Measurements from ENCODE around the gene LINC01488. TPM values are rescaled to one million over a fixed set of nuclear protein-coding genes. Genes with fewer than 3 reads are reported as not detected.
A peak's percentile ranks its signal among the peaks of the same experiment; 100 is the strongest.

The LINC01488 gene
- total RNA-seq, 1 donor from 2014 or later, result 1.3 TPM

DNA sequence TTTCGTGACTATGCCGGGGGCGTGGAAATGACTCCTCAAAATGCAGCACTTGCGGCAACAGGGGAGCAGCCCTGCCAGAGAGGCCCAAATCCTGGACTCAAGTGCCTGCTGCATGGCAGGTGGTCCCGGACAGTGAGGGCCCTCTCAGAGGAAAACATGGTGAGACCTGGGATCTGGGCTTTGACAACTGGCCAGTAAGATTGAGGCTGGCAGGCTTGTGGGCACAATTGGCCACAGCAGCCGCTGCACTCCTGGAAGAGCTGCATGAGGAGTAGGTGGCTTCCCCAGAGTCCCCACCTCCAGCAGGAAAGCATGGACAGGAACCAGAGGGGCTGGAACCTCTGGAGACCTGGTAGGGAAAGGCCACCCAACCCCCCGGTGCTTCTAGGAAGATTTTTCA, 13.4 kb downstream of the LINC01488 start:
- no peak overlapping the region for H3K27ac Mint-ChIP-seq
- TF ChIP-seq, protein P1, sequence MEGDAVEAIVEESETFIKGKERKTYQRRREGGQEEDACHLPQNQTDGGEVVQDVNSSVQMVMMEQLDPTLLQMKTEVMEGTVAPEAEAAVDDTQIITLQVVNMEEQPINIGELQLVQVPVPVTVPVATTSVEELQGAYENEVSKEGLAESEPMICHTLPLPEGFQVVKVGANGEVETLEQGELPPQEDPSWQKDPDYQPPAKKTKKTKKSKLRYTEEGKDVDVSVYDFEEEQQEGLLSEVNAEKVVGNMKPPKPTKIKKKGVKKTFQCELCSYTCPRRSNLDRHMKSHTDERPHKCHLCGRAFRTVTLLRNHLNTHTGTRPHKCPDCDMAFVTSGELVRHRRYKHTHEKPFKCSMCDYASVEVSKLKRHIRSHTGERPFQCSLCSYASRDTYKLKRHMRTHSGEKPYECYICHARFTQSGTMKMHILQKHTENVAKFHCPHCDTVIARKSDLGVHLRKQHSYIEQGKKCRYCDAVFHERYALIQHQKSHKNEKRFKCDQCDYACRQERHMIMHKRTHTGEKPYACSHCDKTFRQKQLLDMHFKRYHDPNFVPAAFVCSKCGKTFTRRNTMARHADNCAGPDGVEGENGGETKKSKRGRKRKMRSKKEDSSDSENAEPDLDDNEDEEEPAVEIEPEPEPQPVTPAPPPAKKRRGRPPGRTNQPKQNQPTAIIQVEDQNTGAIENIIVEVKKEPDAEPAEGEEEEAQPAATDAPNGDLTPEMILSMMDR (IDR thresholded peaks at IDR 0.05; ENCODE audit: unreplicated experiment), result no peak

DNA sequence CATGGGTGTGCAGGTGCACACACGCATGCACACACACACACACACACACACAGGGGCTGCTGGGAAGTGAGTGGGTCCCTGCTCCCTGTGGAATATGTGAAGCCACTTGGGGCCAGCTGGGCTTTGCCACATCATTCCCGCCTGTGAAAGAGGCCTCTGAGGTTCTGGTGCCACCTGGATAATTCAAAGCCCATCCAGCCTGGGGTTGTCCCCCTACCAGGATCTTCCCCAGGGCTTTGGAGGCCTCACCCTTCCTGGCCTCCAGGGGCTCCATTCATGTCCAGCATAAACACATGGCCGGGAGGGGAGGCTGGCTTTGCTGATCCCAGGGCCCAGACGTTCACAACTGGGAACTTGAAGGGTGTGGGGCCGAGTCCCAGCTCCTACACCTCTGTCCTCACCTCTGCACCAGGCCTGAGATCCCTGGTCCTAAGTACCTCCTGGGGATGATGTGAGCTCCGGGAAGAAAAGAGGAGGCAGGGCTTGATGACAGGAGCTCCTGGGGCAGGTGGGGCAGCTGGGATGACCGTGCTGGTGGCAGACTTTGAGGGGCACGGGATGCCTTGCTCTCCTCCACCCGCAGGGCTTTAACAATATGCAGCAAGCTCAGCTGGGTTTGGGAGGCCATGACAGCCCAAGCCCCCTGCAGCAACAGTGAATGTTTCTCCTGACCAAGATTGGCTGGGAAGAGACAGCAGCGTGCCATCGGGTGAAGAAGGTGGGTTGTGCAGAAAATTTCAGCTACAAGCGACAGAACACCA, 14.2 kb downstream of the LINC01488 start:
- peak overlapping the region; percentile 89 for H3K27ac Mint-ChIP-seq
- TF ChIP-seq, protein P1 (IDR thresholded peaks at IDR 0.05; ENCODE audit: unreplicated experiment), result no peak

More for the DNA sequence above, 13.4 kb downstream of the LINC01488 start:
- no peak for DNase-seq (ENCODE audit: low spot score, unreplicated experiment)
- H3K4me1 Mint-ChIP-seq (ENCODE audit: low read depth), result peaks cover 17% of the 10 kb centered on the region
- H3K9me3 Mint-ChIP-seq (ENCODE audit: low read depth), result no peaks in the 10 kb centered on the region
- H3K36me3 Mint-ChIP-seq (ENCODE audit: insufficient read depth), result no peaks in the 10 kb centered on the region
- no peak overlapping the region for H3K4me3 Mint-ChIP-seq (ENCODE audit: low read depth)
- peaks cover 7% of the 10 kb centered on the region for H3K27me3 Mint-ChIP-seq

DNA sequence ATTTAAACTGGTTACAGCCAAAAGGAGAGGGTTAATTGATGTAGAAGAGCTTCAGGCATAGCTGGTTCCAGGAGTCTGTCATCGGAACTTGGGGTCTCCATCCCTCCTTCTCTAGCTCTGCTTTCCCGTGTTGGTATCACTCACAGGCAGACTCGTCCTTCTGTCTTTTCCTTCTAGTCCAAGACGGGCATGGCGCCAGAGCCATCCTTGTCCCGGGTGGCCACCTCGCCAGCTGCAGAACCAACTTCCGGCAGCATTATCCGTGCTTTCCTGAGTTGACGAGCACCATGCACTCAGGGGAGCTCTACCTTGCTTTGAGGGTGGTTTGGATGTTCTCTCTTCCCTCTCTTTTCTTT, 14.7 kb downstream of the LINC01488 start:
- H3K27ac Mint-ChIP-seq, result peak overlapping the region; percentile 93
- H3K4me1 Mint-ChIP-seq (ENCODE audit: low read depth), result peaks cover 18% of the 10 kb centered on the region
- H3K27me3 Mint-ChIP-seq, result peaks cover 7% of the 10 kb centered on the region
- no peak for DNase-seq (ENCODE audit: low spot score, unreplicated experiment)
- H3K4me3 Mint-ChIP-seq (ENCODE audit: low read depth), result no peak overlapping the region
- no peaks in the 10 kb centered on the region for H3K9me3 Mint-ChIP-seq (ENCODE audit: low read depth)
- TF ChIP-seq, protein P1 (IDR thresholded peaks at IDR 0.05; ENCODE audit: unreplicated experiment), result no peak
- H3K36me3 Mint-ChIP-seq (ENCODE audit: insufficient read depth), result no peaks in the 10 kb centered on the region

More for the DNA sequence above, 14.2 kb downstream of the LINC01488 start:
- Mint-ChIP-seq H3K9me3 (ENCODE audit: low read depth) (no peaks in the 10 kb centered on the region), H3K36me3 (ENCODE audit: insufficient read depth) (no peaks in the 10 kb centered on the region), H3K4me3 (ENCODE audit: low read depth) (no peak overlapping the region), H3K27me3 (peaks cover 7% of the 10 kb centered on the region), H3K4me1 (ENCODE audit: low read depth) (peaks cover 18% of the 10 kb centered on the region)
- DNase-seq (ENCODE audit: low spot score, unreplicated experiment), result no peak

DNA sequence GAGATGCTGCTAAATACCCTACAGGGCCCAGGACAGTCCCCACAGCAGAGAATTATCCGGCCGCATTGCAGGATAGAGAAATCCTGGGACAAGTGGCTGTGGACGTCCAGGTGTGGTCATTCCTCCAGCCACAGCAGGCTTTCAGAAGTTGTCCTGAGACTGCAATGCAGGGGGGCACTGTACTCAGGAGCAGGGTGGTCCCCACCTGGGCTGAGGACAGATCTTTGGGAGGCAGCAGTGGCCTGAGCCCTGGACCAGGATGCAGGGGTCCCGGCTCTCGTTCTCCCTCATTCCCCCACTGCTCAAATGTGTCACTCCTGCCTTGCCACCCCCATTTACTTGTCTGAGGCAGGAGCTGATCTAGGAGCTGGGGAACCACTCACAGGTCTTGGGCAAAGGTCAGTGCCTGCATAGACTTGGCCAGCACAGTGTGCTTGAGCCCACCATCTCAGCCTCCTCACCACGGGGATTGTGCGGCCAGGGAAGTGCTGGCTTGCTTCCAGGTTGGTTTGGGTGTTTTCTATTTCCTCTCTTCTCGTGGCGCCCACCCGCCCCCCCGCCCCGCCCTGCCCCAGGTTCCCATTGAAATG, 15.3 kb downstream of the LINC01488 start:
- TF ChIP-seq, protein P1 (IDR thresholded peaks at IDR 0.05; ENCODE audit: unreplicated experiment), result no peak
- DNase-seq (ENCODE audit: low spot score, unreplicated experiment), result no peak
- Mint-ChIP-seq H3K36me3 (ENCODE audit: insufficient read depth) (no peaks in the 10 kb centered on the region), H3K4me3 (ENCODE audit: low read depth) (no peak overlapping the region), H3K27me3 (peaks cover 4% of the 10 kb centered on the region), H3K9me3 (ENCODE audit: low read depth) (no peaks in the 10 kb centered on the region), H3K4me1 (ENCODE audit: low read depth) (peaks cover 18% of the 10 kb centered on the region), H3K27ac (peak overlapping the region; percentile 93)

DNA sequence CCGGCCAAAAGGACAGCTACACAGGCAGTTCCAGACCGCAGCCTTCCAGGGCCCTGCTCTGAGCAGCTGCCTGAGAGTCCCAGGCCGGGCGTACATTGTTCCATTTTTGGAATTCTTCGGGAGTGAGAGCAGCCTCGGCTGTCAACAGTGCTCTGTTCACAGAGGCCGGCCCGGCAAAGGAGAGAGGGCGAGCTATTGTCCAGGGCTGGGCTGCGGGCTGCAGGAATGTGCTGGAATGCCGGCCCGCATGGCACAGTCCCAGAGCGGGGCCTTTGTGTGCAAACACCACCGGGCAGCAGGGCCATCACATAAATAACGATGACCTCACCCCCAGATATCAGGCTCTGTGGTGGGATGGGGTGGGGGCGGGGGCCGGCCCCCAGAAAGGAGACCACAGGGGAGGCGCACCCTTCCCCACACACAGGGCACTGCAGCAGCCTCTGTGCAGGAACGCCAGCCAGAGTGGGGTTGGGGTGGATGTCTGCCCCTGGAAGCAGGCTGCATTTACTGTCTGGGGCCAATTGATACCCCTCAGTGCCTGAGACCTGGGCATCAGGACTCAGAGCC, 15.8 kb downstream of the LINC01488 start:
- H3K9me3 Mint-ChIP-seq (ENCODE audit: low read depth), result no peaks in the 10 kb centered on the region
- peaks cover 4% of the 10 kb centered on the region for H3K27me3 Mint-ChIP-seq
- DNase-seq (ENCODE audit: low spot score, unreplicated experiment), result peak; percentile 68
- peak overlapping the region; percentile 93 for H3K27ac Mint-ChIP-seq
- TF ChIP-seq, protein P1 (IDR thresholded peaks at IDR 0.05; ENCODE audit: unreplicated experiment), result no peak
- H3K36me3 Mint-ChIP-seq (ENCODE audit: insufficient read depth), result no peaks in the 10 kb centered on the region
- peaks cover 18% of the 10 kb centered on the region for H3K4me1 Mint-ChIP-seq (ENCODE audit: low read depth)
- no peak overlapping the region for H3K4me3 Mint-ChIP-seq (ENCODE audit: low read depth)

Data from progenitor cell of endocrine pancreas (in vitro differentiated cells).